Left renal cortex interstitium (tissue), 4 donors: ENCODE measurements around the gene NLRP6. TPM values are rescaled to one million over a fixed set of nuclear protein-coding genes. Genes with fewer than 3 reads are reported as not detected.
"Not testable (repeated sequence)": the region's sequence is repeated elsewhere in the genome, so short reads cannot be mapped to it uniquely, and the experiment has no call there.

Experiments
- DNase-seq, 4 donors: peaks; one replicate each; pipeline ENCODE4 v3.0.0-alpha.2; 2013; ENCODE audit warnings: low read depth in 4 of 4, low spot score in 2 of 4, missing footprints in 1 of 4
- polyA plus RNA-seq, 4 donors: library from polyadenylated mRNA; unstranded; fragments of 120-200 nt; gene quantifications; one replicate each; pipeline ENCODE4 v1.2.1, GENCODE V29; 2013; ENCODE audit not compliant: insufficient read length in 4 of 4

The NLRP6 gene
- polyA plus RNA-seq, 4 donors, result 0.10 to 0.71 (median 0.47) TPM

DNA sequence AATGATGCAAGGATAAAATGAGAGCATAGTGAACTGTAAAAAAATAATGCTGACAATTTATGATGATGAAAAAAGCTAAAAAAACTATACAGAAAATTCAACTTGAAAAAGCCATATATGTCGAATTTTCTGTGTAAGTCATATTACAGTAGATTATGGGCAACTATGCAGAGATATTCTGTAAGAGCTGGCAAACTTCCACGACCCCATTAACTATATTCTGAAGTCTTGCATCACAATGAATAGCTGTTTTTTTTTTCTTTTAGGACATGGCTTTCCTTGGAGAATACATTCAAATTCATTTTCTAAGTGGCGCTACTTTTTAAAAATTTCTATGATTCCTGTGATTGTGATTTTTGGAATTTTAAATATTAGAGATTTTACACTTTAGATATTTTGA lies 23.0 kb upstream of the NLRP6 start:
- DNase-seq, result no peak

DNA sequence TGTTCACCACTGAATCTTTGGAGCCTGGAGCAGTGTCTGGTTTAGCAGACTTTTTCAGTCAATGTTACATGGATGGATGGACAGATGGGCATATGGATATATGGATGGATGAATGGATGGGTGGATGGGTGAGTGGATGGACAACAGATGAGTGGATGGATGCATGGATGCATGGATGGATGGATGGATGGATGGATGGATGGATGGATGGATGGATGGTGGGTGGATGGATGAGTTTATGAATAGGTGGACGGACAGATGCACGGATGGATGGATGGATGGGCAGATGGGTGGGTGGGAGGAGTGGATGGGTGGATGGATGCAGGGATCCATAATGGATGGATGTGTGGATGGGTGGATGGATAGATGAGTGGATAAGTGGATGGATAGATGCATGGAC lies 22.4 kb upstream of the NLRP6 start:
- DNase-seq, result no peak

- no peak for DNase-seq
Measured at GRCh38 chr11:256952-257737, 21.1 kb upstream of the NLRP6 start.

- DNase-seq, result no peak
Measured at GRCh38 chr11:257766-258493, 20.3 kb upstream of the NLRP6 start.

- no peak for DNase-seq
Measured at GRCh38 chr11:259413-259812, 18.8 kb upstream of the NLRP6 start.

DNA sequence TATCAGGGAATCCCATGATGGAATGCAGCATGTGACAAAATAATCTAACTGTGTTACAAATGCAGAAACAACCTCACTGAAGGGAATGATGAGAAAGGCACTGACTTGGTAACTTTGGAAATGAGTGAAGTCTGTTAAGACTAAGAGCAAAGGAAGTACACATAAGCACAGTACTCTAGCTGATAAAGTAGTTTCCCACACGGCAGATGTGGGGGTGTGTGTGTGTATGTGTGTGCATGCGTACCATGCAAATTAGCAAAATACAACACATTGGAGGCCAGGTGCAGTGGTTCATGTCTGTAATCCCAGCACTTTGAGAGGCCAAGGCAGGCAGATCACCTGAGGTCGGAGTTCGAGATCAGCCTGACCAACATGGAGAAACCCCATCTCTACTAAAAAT lies 16.6 kb upstream of the NLRP6 start:
- no peak for DNase-seq

GRCh38 chr11:266676-267439 lies 11.3 kb upstream of the NLRP6 start:
- DNase-seq, result no peak

DNA sequence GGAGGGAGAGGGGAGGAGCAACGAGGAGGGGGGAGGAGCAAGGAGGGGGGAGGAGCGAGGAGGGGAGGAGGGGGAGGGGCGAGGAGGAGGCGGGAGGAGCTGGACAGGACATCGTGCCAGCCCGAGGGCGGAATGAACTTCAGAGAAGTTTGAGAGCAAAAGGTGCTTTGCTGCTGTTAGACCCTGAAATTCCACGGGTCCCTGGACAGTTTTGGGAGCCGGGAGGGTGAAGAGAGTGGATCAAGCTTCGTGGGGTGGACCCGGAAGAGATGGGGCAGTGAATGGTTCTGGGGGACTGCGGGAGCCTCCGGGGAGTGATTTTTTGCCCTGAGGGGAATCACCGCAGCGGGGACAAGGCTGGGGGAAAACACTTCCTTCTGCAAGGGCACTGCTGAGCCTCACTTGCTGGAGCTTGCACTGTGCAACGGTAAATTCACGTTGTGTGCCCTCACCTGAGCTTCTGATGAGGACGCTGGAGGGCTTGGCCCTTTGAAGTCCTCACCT lies 10.7 kb upstream of the NLRP6 start:
- no peak for DNase-seq

- not testable (repeated sequence) for DNase-seq
Measured at GRCh38 chr11:268716-269145, 9.5 kb upstream of the NLRP6 start.

DNA sequence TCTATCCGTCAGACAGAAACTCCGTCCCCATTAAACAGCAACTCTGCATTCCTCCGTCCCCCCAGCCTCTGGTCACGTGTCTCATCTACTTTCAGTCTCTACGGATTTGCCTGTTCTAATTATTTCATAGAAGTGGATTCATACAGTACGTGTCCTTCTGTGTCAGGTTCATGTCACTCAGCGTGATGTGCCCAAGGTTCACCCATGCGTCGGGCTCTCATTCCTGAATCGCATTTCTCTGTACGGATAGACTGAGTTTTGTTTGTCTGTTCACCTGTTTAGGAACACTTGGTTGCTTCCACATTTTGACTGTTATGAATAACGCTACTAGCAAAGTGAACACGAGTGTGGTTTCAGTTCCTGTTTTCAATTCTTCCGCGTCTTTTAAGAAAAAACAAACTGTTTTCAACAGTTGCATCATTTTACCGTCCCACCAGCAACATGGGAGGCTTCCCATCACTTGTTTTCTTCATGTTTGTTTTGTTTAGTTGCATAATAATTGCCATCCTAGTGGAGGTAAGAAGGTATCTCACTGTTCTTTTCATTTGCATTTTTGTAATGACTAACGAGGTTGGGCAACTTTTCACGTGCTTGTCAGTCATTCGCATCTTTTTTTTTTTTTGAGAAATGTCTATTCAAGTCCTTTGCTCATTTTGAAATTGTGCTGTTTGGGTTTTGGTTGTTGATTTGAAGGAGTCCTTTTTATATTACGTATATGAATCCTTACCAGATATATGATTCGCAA lies 8.9 kb upstream of the NLRP6 start:
- DNase-seq, result no peak

GRCh38 chr11:270451-271318 lies 7.5 kb upstream of the NLRP6 start:
- DNase-seq, result no peak

DNA sequence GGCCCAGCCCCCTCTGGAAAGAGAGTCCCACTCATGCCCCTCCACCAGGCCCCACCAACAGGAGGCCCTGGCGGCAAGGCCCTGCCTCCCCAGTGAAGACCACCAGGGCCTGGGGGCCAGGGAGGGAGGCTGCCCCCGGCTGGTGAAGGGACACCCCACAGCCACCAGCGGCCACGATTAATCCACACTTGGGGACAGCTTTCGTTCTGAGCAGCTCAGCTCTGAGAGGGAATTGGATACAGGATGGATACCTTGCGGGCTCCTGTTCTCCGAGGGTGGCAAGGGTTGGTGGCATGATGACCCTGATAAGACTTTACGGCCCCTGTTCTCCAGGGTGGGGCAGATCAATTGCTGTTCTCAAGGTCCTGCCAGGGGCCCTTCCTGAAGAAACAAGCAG lies 6.9 kb upstream of the NLRP6 start:
- no peak for DNase-seq

- no peak for DNase-seq
Measured at GRCh38 chr11:272195-272930, 5.8 kb upstream of the NLRP6 start.

GRCh38 chr11:272931-273198 lies 5.3 kb upstream of the NLRP6 start:
- DNase-seq, result no peak

- DNase-seq, result no peak
Measured at GRCh38 chr11:276219-276618, 2.0 kb upstream of the NLRP6 start.

DNA sequence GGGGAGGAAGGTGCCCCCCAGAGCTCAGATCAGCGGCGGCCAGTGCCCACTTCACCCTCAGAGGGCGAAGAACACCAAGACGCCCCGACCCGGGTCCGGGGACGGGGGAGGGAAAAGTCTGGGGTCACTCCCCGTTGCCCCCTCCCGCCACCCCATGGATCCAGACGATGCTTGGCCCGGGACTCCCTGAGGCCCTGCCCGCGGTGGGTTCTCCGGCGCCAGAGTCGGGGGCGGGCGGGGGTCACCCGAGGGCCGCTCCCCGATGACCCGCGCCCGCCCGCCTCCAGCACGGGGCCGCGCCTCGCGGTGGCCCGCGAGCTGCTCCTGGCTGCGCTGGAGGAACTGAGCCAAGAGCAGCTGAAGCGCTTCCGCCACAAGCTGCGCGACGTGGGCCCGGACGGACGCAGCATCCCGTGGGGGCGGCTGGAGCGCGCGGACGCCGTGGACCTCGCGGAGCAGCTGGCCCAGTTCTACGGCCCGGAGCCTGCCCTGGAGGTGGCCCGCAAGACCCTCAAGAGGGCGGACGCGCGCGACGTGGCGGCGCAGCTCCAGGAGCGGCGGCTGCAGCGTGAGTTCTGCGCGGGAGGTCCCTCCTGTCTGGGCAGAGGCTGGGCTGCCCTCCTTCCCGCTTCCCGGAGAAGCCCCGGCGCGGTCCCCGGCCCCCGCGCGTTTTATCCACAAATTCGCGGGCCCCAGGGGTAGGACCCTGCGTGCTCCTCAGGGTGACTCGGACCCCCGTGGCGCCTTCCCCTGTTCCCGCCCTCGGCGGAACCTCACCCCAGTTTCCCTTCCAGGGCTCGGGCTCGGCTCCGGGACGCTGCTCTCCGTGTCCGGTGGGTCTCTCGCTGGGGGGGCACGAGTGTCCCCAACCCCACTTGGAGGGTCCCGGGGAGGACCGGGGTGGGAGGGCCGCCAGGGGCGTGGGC lies 1.1 kb downstream of the NLRP6 start:
- no peak for DNase-seq

DNA sequence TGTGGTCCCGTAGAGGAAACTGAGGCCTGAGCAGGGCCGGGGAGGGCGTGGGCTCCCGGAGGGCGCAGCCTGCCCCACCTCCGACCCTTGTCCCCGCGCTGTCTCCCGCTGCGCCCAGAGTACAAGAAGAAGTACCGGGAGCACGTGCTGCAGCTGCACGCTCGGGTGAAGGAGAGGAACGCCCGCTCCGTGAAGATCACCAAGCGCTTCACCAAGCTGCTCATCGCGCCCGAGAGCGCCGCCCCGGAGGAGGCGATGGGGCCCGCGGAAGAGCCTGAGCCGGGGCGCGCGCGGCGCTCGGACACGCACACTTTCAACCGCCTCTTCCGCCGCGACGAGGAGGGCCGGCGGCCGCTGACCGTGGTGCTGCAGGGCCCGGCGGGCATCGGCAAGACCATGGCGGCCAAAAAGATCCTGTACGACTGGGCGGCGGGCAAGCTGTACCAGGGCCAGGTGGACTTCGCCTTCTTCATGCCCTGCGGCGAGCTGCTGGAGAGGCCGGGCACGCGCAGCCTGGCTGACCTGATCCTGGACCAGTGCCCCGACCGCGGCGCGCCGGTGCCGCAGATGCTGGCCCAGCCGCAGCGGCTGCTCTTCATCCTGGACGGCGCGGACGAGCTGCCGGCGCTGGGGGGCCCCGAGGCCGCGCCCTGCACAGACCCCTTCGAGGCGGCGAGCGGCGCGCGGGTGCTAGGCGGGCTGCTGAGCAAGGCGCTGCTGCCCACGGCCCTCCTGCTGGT lies 1.9 kb downstream of the NLRP6 start:
- DNase-seq, result no peak
